Calu3 (cell line): ENCODE data around the gene FNDC3B. TPM values are rescaled to one million over a fixed set of nuclear protein-coding genes. Genes with fewer than 3 reads are reported as not detected.
A peak's percentile ranks its signal among the peaks of the same experiment; 100 is the strongest.

Source experiments
- BruUV-seq: library from RNA; stranded (reverse); fragments of 400-500 nt; replicated peaks from 2 replicates; lab custom pipeline; 2021; lab: Mats Ljungman, UMichigan
- CTCF ChIA-PET: fragments of 300-600 bp; sonication (Branson Sonifier 250); formaldehyde crosslinking; loops from one replicate; lab custom pipeline; 2022; ENCODE audit warnings: antibody characterized with exemption; lab: Charles Lee
- DNase-seq: peaks from one replicate; pipeline ENCODE4 v3.0.0; 2022
- H3K27ac Mint-ChIP-seq: one replicate; pipeline ENCODE4 v1.8.0; 2022; ENCODE audit warnings: mixed read lengths; ENCODE audit not compliant: unreplicated experiment
- H3K27me3 Mint-ChIP-seq: one replicate; pipeline ENCODE4 v1.8.0; 2022; ENCODE audit warnings: mixed read lengths; ENCODE audit not compliant: unreplicated experiment
- H3K36me3 Mint-ChIP-seq: one replicate; pipeline ENCODE4 v1.8.0; 2022; ENCODE audit warnings: mild to moderate bottlenecking, moderate library complexity, mixed read lengths; ENCODE audit not compliant: insufficient read depth, unreplicated experiment
- H3K4me1 Mint-ChIP-seq: one replicate; pipeline ENCODE4 v1.8.0; 2022; ENCODE audit warnings: mild to moderate bottlenecking, low read depth, mixed read lengths; ENCODE audit not compliant: unreplicated experiment
- H3K4me3 Mint-ChIP-seq: one replicate; pipeline ENCODE4 v1.8.0; 2022; ENCODE audit warnings: mild to moderate bottlenecking, low read depth, moderate library complexity, mixed read lengths; ENCODE audit not compliant: unreplicated experiment
- H3K9me3 Mint-ChIP-seq: one replicate; pipeline ENCODE4 v1.8.0; 2022; ENCODE audit warnings: low read depth, mixed read lengths; ENCODE audit not compliant: unreplicated experiment
- CTCF ChIP-seq: fragments of 200-600 bp; IDR thresholded peaks from one replicate; pipeline ENCODE4 v1.8.0; 2022; ENCODE audit warnings: antibody characterized with exemption; ENCODE audit not compliant: unreplicated experiment
- intact Hi-C: fragments of 100-400 bp; cut with micrococcal nuclease; formaldehyde crosslinking; loops from one replicate; pipeline ENCODE4 v1.10.0; 2022; ENCODE audit not compliant: unreplicated experiment
- total RNA-seq: library from RNA; stranded (reverse); gene quantifications from 2 replicates; pipeline ENCODE4 v1.2.3, GENCODE V29; 2022

The FNDC3B gene
- total RNA-seq, 1 experiment from 2014 or later = 453 TPM

GRCh38 chr3:172375206-172375850 lies 335.9 kb downstream of the FNDC3B start:
- CTCF ChIA-PET = no interaction called here
- no TSS peak for BruUV-seq
- Mint-ChIP-seq H3K4me1 (no peaks in the 10 kb centered on the region), H3K27me3 (no peaks in the 10 kb centered on the region), H3K9me3 (no peaks in the 10 kb centered on the region), H3K27ac (no peak overlapping the region), H3K36me3 (peaks cover 95% of the 10 kb centered on the region), H3K4me3 (no peak overlapping the region)
- DNase-seq = no peak
- no peak for TF ChIP-seq CTCF
- intact Hi-C loops = no loop called here

GRCh38 chr3:172376402-172376801 lies 337.0 kb downstream of the FNDC3B start:
- intact Hi-C loops = no loop called here

GRCh38 chr3:172376881-172377280 lies 337.5 kb downstream of the FNDC3B start:
- H3K4me1 Mint-ChIP-seq = no peaks in the 10 kb centered on the region
- no peak for DNase-seq
- no peaks in the 10 kb centered on the region for H3K9me3 Mint-ChIP-seq
- BruUV-seq = no TSS peak
- peaks cover 95% of the 10 kb centered on the region for H3K36me3 Mint-ChIP-seq
- H3K27ac Mint-ChIP-seq = peak overlapping the region; percentile 43
- H3K4me3 Mint-ChIP-seq = no peak overlapping the region
- intact Hi-C loops = no loop called here
- no peak for TF ChIP-seq CTCF
- CTCF ChIA-PET = interaction anchor here (0.7 kb wide), 2 partner anchors 37 to 498 kb away, joined by 3 to 7 read pairs; no protein-coding TSS in a partner anchor
- H3K27me3 Mint-ChIP-seq = no peaks in the 10 kb centered on the region

More at GRCh38 chr3:172376402-172376801, 337.0 kb downstream of the FNDC3B start:
- H3K36me3 Mint-ChIP-seq = peaks cover 95% of the 10 kb centered on the region
- CTCF ChIA-PET = interaction anchor here (0.7 kb wide), 1 partner anchor 37 kb away, joined by 7 read pairs; no protein-coding TSS in a partner anchor
- no peaks in the 10 kb centered on the region for H3K27me3 Mint-ChIP-seq
- DNase-seq = no peak
- BruUV-seq = no TSS peak
- H3K4me1 Mint-ChIP-seq = no peaks in the 10 kb centered on the region
- H3K27ac Mint-ChIP-seq = peak overlapping the region; percentile 43
- TF ChIP-seq CTCF = no peak
- no peaks in the 10 kb centered on the region for H3K9me3 Mint-ChIP-seq
- no peak overlapping the region for H3K4me3 Mint-ChIP-seq

- H3K27ac Mint-ChIP-seq = no peak overlapping the region
- peaks cover 93% of the 10 kb centered on the region for H3K36me3 Mint-ChIP-seq
- no peak for TF ChIP-seq CTCF
- intact Hi-C loops = no loop called here
- H3K4me1 Mint-ChIP-seq = peaks cover 4% of the 10 kb centered on the region
- no peaks in the 10 kb centered on the region for H3K9me3 Mint-ChIP-seq
- H3K4me3 Mint-ChIP-seq = no peak overlapping the region
- BruUV-seq = no TSS peak
- CTCF ChIA-PET = no interaction called here
- H3K27me3 Mint-ChIP-seq = no peaks in the 10 kb centered on the region
- no peak for DNase-seq
These were observed 339.1 kb downstream of the FNDC3B start for GRCh38 chr3:172378439-172378838.
